Calu3 (cell line): ENCODE measurements around the gene LYPD6. TPM values are rescaled to one million over a fixed set of nuclear protein-coding genes. Genes with fewer than 3 reads are reported as not detected.
"Not testable (repeated sequence)": the region's sequence is repeated elsewhere in the genome, so short reads cannot be mapped to it uniquely, and the experiment has no call there.

ENCODE experiments used
- BruUV-seq: library from RNA; stranded (reverse); fragments of 400-500 nt; replicated peaks from 2 replicates; lab custom pipeline; 2021; lab: Mats Ljungman, UMichigan
- CTCF ChIA-PET: fragments of 300-600 bp; sonication (Branson Sonifier 250); formaldehyde crosslinking; loops from one replicate; lab custom pipeline; 2022; ENCODE audit warnings: antibody characterized with exemption; lab: Charles Lee
- DNase-seq: peaks from one replicate; pipeline ENCODE4 v3.0.0; 2022
- H3K27ac Mint-ChIP-seq: one replicate; pipeline ENCODE4 v1.8.0; 2022; ENCODE audit warnings: mixed read lengths; ENCODE audit not compliant: unreplicated experiment
- H3K27me3 Mint-ChIP-seq: one replicate; pipeline ENCODE4 v1.8.0; 2022; ENCODE audit warnings: mixed read lengths; ENCODE audit not compliant: unreplicated experiment
- H3K36me3 Mint-ChIP-seq: one replicate; pipeline ENCODE4 v1.8.0; 2022; ENCODE audit warnings: mild to moderate bottlenecking, moderate library complexity, mixed read lengths; ENCODE audit not compliant: insufficient read depth, unreplicated experiment
- H3K4me1 Mint-ChIP-seq: one replicate; pipeline ENCODE4 v1.8.0; 2022; ENCODE audit warnings: mild to moderate bottlenecking, low read depth, mixed read lengths; ENCODE audit not compliant: unreplicated experiment
- H3K4me3 Mint-ChIP-seq: one replicate; pipeline ENCODE4 v1.8.0; 2022; ENCODE audit warnings: mild to moderate bottlenecking, low read depth, moderate library complexity, mixed read lengths; ENCODE audit not compliant: unreplicated experiment
- H3K9me3 Mint-ChIP-seq: one replicate; pipeline ENCODE4 v1.8.0; 2022; ENCODE audit warnings: low read depth, mixed read lengths; ENCODE audit not compliant: unreplicated experiment
- intact Hi-C: fragments of 100-400 bp; cut with micrococcal nuclease; formaldehyde crosslinking; loops from one replicate; pipeline ENCODE4 v1.10.0; 2022; ENCODE audit not compliant: unreplicated experiment
- total RNA-seq: library from RNA; stranded (reverse); gene quantifications from 2 replicates; pipeline ENCODE4 v1.2.3, GENCODE V29; 2022
- TF ChIP-seq, protein P1 (sequence below): fragments of 200-600 bp; IDR thresholded peaks from one replicate; pipeline ENCODE4 v1.8.0; 2022; ENCODE audit warnings: antibody characterized with exemption; ENCODE audit not compliant: unreplicated experiment

The LYPD6 gene
- total RNA-seq, 1 experiment from 2014 or later: 3.4 TPM

DNA sequence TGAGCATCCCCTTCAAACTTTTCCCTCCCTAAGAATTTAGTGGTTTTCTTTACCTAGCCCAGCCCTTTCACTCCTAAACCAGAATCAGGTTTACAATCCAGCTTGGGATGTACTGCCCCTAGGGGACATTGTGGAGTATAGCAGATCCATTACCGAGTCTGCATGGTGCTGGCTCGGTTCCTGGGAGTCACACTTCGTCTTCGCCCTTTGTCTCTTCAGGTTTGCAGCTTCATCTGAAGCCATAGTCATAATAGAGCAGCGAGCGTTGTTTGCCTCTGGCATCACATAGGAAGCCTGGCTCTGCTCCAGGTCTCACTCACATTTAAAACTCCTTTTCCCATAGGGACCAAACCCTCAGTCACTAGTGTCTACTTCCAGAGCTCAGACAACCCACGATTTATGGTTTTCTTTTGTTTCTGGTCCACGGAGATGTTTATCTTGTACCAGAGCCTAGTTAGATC is 16.8 kb upstream of the LYPD6 start:
- CTCF ChIA-PET: interaction anchor here (0.8 to 1.4 kb wide), 3 partner anchors 273 to 297 kb away, joined by 3 to 10 read pairs (median 3); no protein-coding TSS in a partner anchor

DNA sequence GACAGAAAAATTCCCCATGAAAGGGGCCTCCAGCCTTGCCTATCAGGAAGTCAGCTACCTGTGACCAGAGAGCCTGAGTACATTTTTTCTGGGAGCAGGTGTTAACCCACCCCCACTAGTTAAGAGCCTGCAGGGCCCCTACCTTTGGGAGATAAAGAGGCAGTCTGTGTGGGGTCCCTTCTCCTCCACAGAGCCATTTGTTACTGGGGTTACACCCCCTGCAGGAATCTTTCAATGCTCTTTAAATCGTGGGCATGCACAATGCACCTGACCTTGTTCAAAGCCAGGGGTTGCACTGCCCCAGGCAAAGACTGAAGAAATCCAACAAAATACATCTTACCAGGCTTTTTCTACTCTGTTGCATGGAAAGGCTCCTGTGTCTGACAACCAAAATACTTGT is 15.7 kb upstream of the LYPD6 start:
- DNase-seq: no peak
- no peaks in the 10 kb centered on the region for H3K9me3 Mint-ChIP-seq
- H3K27ac Mint-ChIP-seq: no peak overlapping the region
- CTCF ChIA-PET: no interaction called here
- no peaks in the 10 kb centered on the region for H3K4me1 Mint-ChIP-seq
- no TSS peak for BruUV-seq
- intact Hi-C loops: loop anchor here (5.0 kb wide), 1 partner anchor 222 kb away; no protein-coding TSS in a partner anchor
- no peak overlapping the region for H3K4me3 Mint-ChIP-seq
- H3K27me3 Mint-ChIP-seq: no peaks in the 10 kb centered on the region
- TF ChIP-seq, protein P1, sequence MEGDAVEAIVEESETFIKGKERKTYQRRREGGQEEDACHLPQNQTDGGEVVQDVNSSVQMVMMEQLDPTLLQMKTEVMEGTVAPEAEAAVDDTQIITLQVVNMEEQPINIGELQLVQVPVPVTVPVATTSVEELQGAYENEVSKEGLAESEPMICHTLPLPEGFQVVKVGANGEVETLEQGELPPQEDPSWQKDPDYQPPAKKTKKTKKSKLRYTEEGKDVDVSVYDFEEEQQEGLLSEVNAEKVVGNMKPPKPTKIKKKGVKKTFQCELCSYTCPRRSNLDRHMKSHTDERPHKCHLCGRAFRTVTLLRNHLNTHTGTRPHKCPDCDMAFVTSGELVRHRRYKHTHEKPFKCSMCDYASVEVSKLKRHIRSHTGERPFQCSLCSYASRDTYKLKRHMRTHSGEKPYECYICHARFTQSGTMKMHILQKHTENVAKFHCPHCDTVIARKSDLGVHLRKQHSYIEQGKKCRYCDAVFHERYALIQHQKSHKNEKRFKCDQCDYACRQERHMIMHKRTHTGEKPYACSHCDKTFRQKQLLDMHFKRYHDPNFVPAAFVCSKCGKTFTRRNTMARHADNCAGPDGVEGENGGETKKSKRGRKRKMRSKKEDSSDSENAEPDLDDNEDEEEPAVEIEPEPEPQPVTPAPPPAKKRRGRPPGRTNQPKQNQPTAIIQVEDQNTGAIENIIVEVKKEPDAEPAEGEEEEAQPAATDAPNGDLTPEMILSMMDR: no peak
- H3K36me3 Mint-ChIP-seq: no peaks in the 10 kb centered on the region

More for the DNA sequence above, 16.8 kb upstream of the LYPD6 start:
- Mint-ChIP-seq H3K27me3 (peaks cover 9% of the 10 kb centered on the region), H3K36me3 (no peaks in the 10 kb centered on the region), H3K4me1 (no peaks in the 10 kb centered on the region), H3K27ac (no peak overlapping the region), H3K9me3 (no peaks in the 10 kb centered on the region), H3K4me3 (no peak overlapping the region)
- intact Hi-C loops: loop anchor here (2.0 to 5.0 kb wide), 2 partner anchors 221 to 297 kb away; no protein-coding TSS in a partner anchor
- TF ChIP-seq, protein P1: peak; percentile 61
- peak; percentile 28 for DNase-seq
- BruUV-seq: no TSS peak

DNA sequence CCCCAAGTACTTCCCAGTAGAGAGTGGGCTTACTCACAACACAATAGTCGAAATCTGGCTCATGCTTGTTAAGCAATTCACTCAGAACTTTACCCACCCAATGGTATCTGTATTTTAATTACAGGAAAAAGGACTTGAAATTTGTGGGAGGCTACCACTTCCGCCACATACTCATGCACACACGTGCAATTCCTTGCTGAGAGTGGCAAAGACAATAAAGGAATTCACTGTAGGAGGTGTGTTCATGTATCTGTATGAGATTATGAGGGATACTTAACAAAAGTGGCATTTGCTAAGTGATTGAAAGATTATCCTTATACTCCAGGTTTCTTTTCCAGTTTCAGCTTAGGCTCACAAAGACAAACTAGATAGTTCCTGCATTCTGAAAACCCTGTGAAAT is 14.9 kb upstream of the LYPD6 start:
- BruUV-seq: no TSS peak

DNA sequence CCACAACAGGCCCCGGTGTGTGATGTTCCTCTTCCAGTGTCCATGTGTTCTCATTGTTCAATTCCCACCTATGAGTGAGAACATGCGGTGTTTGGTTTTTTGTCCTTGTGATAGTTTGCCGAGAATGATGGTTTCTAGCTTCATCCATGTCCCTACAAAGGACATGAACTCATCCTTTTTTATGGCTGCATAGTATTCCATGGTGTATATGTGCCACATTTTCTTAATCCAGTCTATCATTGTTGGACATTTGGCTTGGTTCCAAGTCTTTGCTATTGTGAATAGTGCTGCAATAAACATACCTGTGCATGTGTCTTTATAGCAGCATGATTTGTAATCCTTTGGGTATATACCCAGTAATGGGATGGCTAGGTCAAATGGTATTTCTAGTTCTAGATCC is 11.8 kb upstream of the LYPD6 start:
- H3K27ac Mint-ChIP-seq, H3K9me3 Mint-ChIP-seq, DNase-seq, intact Hi-C loops, H3K36me3 Mint-ChIP-seq, H3K4me1 Mint-ChIP-seq, CTCF ChIA-PET, H3K27me3 Mint-ChIP-seq, BruUV-seq, H3K4me3 Mint-ChIP-seq: not testable (repeated sequence)

More for the DNA sequence above, 14.9 kb upstream of the LYPD6 start:
- intact Hi-C loops: no loop called here
- Mint-ChIP-seq H3K4me3 (no peak overlapping the region), H3K9me3 (no peaks in the 10 kb centered on the region), H3K27me3 (no peaks in the 10 kb centered on the region), H3K27ac (no peak overlapping the region), H3K4me1 (no peaks in the 10 kb centered on the region), H3K36me3 (no peaks in the 10 kb centered on the region)
- DNase-seq: no peak
- TF ChIP-seq, protein P1: no peak
- CTCF ChIA-PET: no interaction called here

DNA sequence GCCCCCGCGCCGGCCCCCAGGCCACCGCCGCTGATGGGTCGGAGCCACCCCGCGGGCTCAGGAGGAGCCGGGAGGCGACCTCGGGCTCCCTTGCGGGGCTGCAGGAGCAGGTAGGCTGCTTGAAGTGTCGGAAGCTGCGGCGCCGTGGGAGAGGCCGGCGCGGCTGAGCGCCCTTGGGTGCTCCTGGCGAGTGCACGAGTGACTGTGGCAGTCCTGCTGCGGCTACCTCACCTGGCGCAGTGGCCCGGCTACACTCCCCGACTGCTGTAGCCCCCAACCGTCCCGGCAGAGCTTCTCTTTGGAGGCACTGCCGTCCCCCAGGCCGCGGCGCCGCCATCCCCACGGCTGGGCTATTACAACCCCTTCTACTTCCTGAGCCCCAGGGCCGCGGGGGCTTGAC is 10.0 kb upstream of the LYPD6 start:
- BruUV-seq: no TSS peak
- H3K27me3 Mint-ChIP-seq: peaks cover 15% of the 10 kb centered on the region
- no peak overlapping the region for H3K4me3 Mint-ChIP-seq
- DNase-seq: no peak
- CTCF ChIA-PET: no interaction called here
- H3K27ac Mint-ChIP-seq: no peak overlapping the region
- no peaks in the 10 kb centered on the region for H3K9me3 Mint-ChIP-seq
- no peaks in the 10 kb centered on the region for H3K4me1 Mint-ChIP-seq
- TF ChIP-seq, protein P1: no peak
- intact Hi-C loops: no loop called here
- no peaks in the 10 kb centered on the region for H3K36me3 Mint-ChIP-seq
